CD4-positive, alpha-beta T cell treated with Interleukin-17A for 1 hour (primary cell): ENCODE results near the gene TBC1D2B.

Source experiments
- DNase-seq: peaks from one replicate; pipeline ENCODE4 v3.0.0-alpha.2; 2020

Gene TBC1D2B

DNA sequence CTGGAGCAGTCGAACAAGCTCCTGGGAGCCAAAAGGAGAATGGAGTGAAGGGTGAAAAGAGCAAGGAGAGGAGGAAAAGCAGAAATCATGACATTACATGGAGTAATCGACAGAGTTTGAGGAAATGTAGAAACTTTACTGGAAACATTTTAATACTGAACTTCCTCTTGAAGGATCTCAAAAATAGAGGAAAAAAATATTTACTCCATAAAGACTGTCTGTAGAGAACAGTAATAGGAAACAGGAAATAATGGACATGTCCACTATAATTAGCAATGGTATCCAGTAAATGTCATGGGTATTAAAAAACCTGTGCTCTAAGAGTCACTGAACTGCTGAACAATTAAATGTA, 53.0 kb downstream of the TBC1D2B start:
- DNase-seq: no peak

DNA sequence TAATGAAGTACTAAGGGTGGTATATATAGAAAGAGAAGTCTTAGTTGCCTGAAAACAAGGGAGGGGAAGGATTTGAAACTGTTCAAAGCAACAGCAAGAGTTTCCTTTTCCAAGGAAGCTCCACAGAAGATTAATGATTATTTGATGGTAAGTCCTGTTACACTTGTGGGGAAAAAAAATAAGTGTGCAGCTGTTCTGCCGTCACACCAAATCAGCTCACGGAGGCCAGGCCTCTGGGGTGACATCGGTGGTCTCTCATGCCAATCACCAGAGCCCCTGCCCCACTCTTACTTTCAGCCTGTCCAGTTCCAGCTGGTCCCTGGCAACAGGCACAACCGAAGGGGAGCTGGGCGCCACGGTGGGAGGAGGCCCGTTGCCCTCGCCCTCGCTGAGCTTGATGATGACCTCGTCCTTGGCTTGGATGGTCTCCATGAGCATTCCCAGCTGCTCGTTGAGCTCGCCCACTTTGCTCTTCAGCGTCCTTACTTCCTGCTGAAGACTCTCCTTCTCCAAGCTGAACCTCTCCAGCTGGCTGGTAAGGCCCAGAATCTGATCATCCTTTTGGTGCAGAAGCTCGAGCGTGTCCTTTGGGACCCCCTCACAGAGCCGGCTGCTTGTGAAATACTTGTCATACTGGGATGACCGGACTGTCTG, 53.5 kb downstream of the TBC1D2B start:
- no peak for DNase-seq

GRCh38 chr15:78023081-78023665, 54.3 kb downstream of the TBC1D2B start:
- DNase-seq: no peak

DNA sequence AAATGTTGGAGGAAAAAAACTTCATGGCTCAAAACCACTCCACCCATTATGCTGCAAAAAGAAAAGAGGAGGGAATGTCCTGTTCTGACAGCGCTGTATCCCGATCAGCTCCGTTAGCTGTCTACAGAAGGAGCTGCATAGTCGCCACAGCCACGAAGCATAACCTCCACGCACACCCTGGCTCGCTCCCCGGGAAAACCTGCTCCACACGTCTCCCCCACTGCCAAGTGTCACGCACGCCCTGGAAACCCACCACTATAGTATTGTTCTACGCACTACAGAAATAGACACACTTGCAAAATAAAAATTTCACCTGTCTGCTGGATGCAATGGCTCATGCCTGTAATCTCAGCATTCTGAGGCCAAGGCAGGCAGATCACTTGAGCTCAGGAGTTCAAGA, 55.8 kb downstream of the TBC1D2B start:
- no peak for DNase-seq

GRCh38 chr15:78020007-78020406, 57.5 kb downstream of the TBC1D2B start:
- no peak for DNase-seq

DNA sequence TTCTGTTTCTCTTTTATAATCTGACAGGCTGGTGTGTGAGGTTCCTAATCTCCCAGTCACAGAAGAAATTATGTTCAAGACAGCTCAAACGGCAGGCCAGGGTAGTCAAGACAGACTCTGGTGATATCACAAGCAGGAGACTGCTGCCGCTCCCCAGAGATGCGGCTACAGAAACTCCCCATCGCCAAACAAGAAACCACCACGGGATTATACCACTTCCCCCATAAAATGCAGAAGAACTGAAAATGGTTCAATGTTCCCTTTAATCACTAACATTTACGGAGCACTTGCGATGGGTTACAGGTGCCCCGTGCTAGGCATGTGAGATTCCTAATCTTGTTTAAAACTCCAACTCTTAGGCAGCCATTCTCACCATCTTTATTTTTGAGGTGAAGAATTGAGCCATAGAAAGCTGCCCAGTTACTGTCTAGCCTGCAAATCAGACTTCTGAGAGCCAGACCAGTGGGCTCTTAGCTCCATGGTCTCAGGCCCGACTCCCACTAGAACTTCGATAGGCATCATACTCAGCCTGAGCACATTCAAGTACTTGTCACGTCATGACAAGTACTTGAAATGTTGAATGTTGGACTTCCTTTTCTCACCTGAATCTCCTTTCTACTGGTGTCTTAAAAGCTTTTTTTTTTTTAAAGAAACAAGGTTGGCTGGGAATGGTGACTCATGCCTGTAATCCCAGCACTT, 58.4 kb downstream of the TBC1D2B start:
- DNase-seq: peak; percentile 38

GRCh38 chr15:78018445-78018844, 59.1 kb downstream of the TBC1D2B start:
- no peak for DNase-seq

DNA sequence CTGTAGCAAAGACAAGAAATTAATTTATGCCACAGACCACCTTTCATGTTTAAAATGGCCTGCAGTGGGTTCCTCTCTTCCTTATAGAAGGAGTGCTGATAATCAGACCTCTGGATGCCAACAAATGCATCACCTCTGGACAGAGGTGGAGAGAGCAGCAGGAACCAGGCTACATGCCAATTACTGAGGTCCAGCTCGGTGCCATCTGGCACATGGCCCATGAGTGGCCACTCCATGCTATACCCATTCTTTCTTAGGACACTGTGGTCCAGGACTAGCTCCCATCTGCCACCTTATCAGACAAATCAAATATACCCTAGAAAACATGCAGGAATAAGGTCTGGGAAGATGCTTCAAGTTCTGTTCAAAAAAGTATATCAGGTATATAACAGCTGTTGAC, 60.7 kb downstream of the TBC1D2B start:
- DNase-seq: no peak

DNA sequence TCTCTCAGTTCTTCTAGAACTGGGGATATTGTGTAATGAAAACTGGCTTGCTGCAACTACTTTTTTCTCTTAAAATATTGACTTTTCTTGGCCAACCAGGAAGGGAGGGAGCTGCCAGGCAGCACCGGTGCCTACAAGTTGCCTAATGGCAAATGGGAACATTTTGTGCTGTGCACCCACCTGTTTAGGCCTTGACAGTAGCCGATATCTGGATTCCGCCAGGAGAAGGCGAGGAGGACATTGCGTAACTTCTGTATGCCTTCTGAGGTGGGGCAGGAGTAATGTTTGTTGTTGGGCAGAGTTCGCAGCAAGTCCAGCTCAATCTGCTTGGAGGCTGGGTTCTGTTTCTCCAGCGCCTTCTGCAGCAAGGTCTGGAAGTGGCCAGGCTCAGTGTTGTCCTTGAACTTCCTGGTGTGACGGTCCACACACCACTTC, 64.9 kb downstream of the TBC1D2B start:
- DNase-seq: no peak

GRCh38 chr15:78010067-78010466, 67.4 kb downstream of the TBC1D2B start:
- no peak for DNase-seq

DNA sequence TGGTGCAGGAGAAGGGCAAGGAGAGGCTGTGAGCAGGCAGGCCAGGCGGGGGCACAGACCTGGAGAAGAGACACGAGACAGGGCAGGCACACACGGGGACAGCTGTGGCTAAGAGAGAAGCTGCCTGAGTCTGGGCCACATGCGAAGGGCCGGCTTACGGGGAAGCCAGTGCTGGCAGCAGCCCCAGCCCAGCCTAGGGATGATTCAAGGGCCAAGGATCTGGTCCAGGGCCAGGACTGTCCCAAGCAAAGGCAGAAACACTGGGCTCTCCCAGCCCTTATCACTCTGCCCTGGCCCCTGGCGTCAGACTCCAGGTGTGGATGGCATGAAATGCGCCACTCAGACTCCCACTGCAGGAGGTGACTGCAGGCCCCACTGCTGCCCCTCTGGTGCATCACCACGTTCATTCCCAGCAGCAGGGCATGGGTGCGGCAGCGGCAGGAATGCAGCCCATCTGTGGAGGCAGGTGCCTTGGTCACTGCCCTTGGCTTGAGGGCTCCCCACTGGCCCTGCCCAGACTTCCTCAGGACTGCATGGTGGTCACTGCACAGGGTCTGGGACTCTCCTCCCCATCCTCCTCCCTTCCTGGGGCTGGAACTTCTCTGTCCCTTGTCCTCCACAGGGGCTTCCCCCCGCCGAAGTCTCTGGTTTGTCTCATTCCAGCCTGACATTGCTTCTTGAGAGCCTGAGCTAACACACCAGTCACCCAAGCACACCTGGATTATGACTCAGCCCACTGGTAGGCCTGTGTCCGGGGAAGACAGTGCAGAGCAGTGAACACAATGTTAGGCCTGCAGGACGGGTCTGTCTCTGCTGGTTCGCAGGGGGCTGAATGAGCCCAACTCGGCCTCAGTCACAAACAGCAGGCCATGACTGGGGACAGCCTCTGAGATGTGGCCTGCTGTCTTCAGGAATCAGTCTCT, 69.3 kb downstream of the TBC1D2B start:
- no peak for DNase-seq

DNA sequence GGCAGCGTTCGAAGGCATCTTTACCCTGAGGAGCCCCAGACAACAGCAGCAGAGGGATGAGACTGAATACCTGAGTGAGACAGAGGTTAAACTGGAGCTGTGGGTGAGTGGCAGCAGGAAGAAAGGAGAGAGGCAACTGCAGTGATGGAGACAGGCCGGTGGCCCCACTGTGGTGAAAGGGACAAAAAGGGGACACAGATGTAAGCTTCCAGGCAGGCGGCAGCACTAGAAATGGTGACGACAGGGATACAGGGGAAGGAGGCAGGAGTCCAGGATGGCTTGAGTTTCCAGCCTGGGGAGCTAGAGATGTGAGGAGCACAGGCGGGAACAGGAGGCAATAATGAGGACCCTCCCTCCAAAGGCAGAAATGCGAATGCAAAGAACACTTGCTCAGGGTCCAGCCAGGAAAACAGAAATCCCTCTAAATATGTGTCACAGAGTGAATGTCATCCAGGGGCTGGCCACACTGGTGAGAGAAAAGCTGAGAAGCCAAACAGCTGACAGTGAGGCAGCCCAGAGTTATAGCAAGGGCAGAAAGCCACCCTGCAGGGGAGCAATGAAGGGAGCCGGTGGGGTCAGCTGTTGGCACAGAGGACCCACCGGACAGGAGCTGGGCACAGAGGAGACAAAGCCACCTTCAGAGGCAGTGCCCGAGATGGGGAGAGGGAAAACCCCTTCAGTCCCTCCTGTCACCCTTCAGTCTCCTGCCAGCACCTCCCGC, 70.1 kb downstream of the TBC1D2B start:
- no peak for DNase-seq

- DNase-seq: no peak
Measured at GRCh38 chr15:78006567-78007205, 70.8 kb downstream of the TBC1D2B start.

DNA sequence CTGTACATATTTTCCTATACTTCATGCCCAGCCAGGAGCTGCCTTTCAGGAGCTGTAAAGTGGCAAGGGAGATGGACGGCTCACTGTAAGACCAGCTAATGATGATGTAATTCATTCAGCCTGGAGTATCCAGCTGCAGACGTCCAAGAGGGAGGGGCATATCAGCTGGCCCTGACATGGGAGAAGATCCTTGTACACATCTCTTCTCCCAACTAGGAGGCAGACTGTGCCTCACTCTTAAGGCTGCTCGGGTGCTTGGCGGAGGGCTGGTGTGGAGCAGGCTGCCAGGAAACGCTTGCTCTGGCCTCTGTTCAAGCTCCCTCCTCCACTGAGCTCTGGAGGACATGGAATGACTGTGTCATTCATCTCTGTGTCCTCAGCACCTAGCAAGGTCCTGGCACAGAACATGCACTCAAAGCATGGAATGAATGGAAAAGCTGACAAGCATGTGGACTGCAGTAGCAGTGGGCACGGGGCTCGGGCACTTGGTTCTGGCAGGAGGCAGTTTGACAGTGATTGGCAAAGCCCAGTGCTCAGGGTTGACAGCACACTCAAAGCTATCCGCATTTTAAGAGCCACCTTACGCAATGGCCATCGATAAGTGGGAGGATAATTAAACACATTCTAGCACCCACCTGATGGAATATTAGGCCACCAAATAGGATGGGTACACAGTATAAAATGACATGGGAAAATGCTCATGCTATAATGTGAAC, 72.4 kb downstream of the TBC1D2B start:
- DNase-seq: no peak

GRCh38 chr15:78004222-78004727, 73.2 kb downstream of the TBC1D2B start:
- DNase-seq: peak; percentile 8

DNA sequence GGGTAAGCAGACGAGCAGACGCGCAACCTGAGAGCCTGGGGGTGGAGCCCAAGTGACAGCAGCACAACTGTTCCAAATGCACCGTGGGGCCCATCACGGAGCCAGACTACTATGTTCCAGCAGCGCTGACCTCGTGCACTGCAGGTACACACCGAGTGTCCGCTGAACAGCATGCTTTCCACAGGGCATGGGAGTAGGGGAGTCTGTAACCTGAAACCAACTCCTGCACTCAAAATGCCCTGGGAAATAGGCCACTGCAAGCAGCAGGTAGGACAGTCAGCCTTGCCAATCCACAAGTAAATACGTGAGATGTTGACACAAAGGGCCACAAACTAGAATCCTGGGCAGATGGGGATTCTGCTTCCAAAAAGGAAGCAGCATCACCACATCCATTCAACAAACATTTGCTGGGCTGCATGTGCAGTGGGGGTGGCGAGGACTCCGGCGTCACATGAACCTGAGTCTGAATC, 73.9 kb downstream of the TBC1D2B start:
- DNase-seq: no peak

- no peak for DNase-seq
Measured at GRCh38 chr15:78002996-78003395, 74.5 kb downstream of the TBC1D2B start.

DNA sequence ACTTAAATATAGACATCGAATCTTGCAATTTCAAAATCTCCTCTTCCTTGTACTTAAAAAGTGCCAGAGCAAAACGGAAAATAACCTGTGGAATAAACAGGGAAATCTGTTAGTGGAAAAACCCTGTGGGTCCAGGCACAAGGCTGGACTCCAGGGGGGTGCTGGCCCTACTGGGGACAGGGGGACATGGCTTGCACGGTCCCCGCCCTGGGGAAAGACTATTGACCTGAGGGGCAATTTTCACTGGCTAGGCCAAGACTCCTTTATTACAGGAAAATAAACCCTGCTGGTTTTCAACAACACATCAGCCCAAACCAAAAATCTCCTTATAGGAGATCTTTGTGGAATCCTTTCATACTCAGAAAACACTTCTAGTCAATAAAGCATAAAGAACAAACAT, 75.9 kb downstream of the TBC1D2B start:
- no peak for DNase-seq

DNA sequence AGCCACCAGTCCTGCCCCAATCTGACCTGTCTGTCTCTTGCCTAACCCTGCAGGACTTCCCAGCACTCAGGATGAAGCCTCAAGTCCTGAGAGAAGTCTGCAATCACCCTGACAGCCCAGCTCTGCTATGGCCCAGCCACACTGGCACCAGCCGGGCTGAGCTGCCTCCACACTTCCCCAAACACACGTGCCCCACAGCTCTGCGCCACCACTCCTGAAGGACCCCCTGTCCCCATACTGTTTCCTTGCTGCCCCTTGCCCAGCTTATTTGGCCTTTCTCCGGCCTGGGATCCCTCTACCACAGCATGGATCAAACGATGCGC, 76.6 kb downstream of the TBC1D2B start:
- DNase-seq: no peak

DNA sequence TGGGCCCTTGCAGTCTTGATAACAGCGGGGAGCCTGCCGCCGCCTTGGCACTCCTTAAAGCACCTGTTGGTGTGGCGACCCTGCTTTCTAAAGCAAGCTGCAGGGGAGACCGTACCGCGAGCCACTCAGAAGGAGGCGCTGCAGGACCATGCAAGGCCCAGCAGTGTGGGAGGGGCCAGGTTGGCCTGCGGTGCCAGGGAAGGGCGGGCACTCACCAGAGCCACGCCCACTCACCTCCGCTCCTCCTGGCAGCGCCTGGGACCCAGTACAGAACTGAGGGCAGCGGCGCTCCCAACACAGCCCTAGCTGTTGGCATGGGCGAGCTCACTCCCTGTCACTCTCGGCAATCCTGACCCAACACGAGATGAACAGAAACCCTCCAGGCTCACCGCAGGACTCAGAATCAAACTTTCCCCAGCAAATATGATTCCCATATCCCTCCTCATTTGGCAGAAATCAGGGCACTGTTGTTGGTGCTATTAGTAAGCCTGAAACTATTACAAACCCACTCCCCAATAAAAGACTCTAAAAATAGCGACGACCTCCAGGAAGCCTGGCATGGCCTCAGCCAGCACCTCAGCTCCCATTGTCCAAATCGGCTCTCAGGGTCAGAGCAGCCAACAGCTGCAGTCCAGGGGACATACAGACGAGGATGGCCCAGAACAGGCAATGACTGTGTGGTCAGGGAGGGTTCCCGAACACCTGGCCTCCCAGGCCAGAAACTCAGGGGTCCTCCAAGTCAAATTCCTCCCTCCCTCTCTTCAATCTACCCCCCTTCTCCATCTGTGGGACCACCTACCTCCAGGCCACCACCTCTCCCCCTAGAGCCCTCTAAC, 77.2 kb downstream of the TBC1D2B start:
- DNase-seq: peak; percentile 83
